COLO668 (cell line): ENCODE data around the gene OTOP3.
A peak's percentile ranks its signal among the peaks of the same experiment; 100 is the strongest.
"Not testable (repeated sequence)": the region's sequence is repeated elsewhere in the genome, so short reads cannot be mapped to it uniquely, and the experiment has no call there.

Experiments used
- DNase-seq: peaks from one replicate; lab custom pipeline; 2025; ENCODE audit not compliant: unreplicated experiment; lab: John Stamatoyannopoulos, UW

The OTOP3 gene

DNA sequence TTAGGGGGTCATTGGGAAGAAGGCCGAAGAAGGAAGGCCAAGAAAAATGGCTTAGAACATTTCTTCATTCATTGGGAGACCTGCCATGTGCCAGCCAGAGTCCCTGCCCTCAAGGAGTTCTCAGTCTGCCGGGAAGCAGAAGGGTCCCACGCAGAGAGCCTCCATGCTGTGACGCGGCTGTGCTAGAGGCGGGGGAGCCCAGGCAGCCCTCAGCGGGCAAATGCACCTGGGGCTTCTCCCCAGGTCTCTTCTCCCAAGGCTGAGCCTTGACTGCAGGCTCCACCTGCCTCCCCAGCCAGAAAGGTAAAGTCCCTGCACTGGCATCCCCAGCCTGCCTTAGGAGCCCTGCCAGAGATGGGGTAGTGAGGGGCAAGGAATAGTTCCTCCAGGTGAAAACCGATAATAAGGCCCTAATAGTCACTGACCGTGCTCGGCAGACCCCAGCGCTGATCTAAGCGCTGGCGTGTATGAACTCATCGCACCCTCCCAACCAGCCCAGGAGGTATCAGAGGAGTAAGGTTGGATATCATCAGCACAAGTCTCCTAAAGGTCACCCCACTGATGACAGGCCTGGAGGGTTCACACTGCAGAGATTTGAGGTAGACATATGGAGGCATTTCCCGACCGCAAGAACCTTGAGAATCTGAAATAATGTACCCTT lies 45.8 kb downstream of the OTOP3 start:
- no peak for DNase-seq

DNA sequence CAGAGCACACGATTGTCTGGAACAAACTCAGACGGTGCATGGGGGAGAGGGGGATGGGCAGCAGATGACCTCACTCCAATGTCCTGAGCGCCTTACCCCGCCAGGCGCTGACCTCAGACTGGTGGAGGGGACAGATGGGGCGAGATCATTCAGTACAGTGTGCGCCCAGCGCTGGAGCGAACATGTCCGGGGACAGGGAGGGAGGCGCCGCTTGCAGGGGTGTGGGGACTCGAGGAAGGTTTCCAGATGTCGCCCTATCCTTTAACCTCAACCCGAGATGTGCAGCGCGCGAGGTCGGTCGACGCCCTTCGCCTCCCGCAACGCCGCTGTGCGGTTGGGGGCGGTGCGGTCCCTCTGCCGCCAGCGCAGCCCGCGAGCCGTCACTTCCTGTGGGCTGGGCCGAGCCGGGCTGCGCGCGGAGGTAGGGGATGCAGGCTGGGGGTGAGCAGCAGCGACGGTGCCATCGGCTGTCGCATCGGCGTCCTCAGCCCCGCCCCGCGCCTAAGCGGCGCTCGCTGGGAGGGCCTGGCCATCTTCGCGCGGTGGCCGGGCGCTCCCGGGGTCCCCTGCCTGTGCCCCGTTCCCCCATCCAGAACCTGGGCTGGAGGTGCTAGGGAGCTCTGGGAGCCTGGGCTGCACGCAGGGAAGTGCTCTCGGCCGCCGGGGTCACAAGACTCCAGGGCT lies 46.4 kb downstream of the OTOP3 start:
- peak; percentile 88 for DNase-seq

DNA sequence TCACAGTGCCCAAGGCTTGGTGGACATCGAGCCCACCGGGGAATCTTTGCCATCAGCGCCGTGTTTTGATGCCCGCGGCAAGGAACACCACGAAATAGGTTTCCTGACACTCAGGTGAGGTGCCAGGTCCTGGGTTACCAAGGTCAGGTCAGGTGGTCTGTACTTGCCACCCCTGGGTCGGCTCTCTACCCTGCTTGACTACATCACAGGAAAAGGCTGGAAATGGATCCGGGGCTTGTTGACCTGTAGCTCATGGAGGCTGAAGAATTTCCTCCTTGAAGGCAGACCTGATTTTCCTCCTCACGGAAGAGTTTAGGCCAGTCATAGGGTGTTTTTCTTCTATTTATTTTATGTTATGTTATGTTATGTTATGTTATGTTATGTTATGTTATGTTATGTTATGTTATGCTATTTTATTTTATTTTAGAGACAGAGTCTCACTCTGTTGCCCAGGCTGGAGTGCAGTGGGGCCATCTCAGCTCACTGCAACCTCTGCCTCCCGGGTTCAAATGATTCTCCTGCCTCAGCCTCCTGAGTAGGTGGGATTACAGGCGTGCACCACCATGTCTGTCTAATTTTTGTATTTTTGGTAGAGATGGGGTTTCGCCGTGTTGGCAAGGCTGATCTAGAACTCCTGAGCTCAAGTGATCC lies 47.1 kb downstream of the OTOP3 start:
- not testable (repeated sequence) for DNase-seq

DNA sequence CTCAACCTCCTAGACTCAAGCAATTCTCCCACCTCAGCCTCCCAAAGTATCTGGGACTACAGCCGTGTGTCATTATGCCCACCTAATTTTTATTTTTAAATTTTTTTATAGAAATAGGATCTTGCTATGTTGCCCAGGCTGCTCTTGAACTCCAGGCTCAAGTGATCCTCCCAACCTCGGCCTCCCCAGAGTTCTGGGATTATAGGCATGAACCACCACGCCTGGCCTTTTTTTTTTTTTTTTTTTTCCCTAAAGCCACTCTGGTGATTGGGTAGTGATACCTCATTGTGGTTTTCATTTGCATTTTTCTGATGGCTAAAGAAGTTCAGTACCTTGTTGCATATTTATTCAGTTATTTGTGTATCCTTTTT lies 50.5 kb downstream of the OTOP3 start:
- no peak for DNase-seq

DNA sequence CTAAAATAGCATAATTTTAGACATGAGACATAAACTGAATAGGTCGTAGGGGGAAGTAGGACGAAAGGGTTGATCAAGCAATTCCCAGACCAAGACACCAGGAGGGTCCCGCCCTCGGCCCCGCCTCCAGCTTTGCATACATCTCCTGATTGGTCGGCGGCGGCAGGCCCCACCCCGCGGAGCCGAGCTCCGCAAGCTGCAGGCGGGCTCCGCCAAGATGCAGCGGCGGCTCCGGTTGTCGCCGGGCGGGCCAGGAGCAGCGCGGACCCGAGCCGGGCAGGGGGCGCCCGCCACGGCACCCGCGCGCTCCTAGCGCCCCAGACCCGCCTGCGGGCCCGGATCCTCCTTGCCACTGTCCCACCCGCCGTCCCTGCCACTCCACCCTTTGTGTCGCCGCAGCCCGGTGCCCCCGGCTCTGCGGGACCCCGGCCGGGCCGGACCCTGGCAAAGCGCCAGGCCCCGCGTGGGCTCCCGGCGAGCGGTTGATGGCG lies 51.8 kb downstream of the OTOP3 start, which contains the start of gene CDR2L:
Gene CDR2L, plus strand, starts transcription at position 215 of the 491 bp plus-strand sequence. CDS start 412 bp downstream, outside the sequence.
- DNase-seq, result peak; percentile 91

DNA sequence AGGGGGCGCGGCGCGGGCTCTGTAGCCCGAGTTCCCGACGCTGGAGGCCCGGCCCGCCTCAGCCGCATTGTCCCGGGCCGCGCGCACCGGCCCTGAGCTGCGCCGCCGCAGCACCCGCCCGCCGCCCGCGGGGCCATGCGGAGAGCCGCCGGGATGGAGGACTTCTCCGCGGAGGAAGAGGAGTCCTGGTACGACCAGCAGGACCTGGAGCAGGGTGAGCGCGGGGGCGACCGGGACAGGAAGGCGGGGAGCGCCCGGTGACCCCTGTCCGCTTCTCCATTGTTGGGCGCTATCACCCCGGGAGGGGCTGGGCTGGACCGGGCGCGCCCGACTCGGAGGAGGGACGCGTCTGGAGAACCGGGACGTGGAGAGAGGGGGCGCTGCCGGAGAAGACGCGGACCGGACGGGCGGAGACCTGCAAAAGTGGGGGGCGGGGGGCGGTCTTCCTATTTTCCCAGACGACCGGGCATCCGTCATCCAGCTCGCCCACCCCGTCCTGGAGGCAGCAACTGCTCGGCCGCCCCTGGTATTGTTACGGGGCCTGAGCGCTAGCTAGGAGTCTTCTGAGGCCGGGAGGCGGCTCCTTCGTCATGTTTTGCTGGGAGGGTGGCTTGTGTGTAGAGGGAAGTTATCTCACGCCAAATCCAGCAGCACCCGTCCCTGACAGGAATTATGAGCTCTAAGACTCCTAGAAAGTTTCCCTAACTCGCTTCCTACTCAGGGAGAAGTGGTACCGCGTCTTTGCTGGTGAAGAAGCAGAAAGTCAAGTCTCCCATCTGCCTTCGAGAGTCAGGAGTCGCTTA lies 52.4 kb downstream of the OTOP3 start:
- DNase-seq, result peak; percentile 50

DNA sequence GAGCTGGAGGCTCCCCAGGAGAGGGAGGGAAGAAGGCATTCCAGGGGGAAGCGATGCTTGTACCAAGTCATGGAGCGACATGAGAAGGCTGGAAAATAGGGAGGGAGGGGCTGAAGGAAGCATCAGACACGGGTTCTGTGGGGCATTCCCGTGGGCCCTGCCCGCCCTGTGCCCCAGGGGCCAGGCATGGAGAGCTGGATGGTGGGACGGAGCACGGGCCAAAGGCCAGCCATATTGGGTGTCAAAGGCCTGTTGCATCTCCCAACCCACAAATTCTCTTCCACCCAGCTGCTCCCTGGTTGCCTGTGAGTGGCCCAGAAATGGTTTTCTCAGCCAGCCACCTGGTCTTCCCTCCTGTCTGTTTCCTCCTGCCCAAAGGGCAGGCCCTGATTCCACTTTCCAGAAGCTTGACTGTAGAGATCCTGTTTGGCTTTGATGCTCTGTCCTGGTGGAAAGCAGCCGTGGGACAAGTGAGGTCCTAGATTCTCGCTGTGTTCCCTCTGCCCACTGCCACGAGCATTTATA lies 54.9 kb downstream of the OTOP3 start:
- DNase-seq, result no peak

DNA sequence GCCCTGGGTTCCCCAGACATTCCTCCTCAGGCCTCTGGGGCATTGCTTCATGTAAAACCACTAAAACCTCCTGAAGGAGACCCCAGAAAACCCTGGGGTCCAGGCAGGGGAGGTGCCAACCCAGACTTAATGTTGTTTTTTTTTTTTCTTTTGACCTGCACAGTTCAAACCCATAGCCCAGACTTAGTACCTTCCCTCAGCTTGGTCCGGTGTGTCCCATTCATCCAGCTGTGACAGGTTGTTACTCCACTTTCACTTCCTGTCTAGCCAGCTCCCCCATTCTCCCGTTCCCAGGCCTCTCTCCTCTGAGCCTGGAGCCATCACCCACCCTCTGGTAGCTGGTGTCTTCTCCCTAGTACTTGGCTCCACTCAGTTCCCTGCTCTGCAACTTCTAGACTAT lies 56.5 kb downstream of the OTOP3 start:
- no peak for DNase-seq

DNA sequence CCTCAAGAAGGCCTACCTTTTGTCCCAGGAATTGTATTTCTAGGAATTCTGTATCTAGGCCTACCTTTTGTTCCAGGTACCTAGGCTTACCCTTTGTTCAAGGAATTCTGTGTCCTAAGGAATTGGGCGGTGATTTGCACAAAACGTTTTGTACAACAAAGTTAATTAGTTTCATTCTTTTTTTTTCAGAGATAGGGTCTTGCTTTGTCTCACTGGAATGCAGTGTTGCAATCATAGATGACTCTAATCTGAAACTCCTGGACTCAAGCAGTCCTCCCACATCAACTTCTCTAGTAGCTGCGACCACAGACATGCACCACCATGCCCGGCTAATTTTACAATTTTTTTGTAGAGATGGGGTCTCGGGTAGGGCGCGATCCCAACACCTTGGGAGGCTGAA lies 58.7 kb downstream of the OTOP3 start:
- no peak for DNase-seq

DNA sequence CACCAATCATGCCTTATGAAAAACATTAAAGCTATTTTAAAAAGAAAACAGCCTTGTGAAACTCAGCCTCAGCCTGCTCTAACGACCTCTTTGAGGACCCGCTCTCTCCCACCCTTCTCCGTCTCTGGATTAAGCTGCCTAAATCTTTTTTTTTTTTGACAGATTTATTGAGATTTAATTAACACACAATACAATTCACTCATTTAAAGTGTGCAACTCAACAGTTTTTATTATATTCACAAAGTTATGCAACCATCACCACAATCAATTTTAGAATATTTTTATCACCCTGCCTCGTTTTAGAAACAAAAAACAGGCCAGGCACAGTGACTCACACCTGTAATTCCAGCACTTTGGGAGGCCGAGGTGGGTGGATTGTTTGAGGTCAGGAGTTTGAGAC lies 60.1 kb downstream of the OTOP3 start:
- DNase-seq, result no peak

DNA sequence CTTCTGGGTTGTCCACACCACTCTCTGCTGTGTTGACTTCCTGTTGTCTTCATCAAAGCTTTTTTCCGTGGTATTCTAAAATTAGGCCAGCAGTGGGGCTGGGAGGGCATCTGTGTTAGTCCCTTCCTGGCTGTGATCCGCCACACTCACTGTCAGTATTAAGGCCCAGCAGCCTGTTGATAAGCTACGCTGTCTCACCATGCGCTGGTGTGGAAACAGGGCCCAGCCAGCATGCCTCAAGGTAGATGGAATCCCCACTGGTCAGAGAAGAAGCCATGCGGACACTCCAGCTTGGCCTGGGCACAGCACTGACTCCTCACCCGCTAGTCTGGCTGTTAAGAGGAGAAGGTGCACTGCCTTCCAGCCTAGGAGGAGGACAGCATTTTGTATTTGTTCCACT lies 63.1 kb downstream of the OTOP3 start:
- DNase-seq, result no peak

DNA sequence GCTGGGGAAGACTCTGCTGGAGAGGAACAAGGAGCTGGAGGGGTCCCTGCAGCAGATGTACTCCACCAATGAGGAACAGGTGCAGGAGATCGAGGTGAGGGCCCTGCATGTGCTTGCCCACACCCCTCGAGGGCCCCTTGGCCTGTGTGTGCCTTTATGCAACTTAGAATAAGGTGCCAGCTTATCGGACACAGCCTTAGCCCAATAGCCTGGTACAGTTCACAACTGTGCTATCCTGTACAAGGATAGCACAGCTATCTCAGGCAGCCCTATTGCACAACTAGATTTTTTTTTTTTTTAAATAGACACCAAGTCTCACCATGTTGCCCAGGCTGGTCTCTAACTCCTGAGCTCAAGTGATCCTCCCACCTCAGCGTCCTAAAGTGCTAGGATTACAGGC lies 63.8 kb downstream of the OTOP3 start:
- no peak for DNase-seq
